DMS153 treated with DMSO at 0.1 percent for 48 hours (cell line): ENCODE data around the gene PDE8B.

ENCODE experiments used
- DNase-seq: peaks from one replicate; lab custom pipeline; 2025; ENCODE audit not compliant: unreplicated experiment; lab: John Stamatoyannopoulos, UW

The PDE8B gene

DNA sequence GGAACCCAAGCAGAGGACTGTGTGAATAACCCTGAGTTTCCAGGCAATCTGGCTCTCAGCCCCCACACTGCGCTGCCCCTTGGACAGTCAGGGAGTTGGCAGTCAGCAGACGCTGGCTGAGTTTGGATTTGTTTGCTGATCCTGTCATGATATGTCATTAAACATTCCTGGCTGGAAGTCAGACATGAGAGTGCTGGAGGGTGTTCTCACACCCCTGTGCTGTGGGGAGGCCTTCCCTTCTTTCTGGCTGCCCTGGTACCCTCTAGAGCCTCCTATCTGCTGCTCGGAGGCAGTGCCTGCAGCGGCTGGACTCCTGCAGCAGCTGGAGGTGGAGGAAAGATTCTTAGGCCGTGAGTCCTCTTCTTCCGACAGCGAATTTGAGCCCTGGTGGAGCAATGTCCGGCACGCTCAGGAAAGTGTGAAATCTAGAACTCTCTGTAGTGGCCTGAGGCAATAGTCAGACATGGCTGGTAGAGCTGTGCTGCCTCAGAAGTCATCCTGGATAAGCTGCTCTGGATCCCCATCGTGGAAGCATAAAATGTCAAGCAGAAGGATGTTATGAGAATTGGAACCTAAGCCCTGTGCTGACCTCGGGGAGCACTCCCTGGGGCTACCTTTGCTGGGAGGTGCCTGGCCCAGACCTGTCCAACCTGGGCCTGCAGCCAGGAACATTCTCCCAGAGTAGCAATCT, 72.0 kb downstream of the PDE8B start:
- DNase-seq: no peak

DNA sequence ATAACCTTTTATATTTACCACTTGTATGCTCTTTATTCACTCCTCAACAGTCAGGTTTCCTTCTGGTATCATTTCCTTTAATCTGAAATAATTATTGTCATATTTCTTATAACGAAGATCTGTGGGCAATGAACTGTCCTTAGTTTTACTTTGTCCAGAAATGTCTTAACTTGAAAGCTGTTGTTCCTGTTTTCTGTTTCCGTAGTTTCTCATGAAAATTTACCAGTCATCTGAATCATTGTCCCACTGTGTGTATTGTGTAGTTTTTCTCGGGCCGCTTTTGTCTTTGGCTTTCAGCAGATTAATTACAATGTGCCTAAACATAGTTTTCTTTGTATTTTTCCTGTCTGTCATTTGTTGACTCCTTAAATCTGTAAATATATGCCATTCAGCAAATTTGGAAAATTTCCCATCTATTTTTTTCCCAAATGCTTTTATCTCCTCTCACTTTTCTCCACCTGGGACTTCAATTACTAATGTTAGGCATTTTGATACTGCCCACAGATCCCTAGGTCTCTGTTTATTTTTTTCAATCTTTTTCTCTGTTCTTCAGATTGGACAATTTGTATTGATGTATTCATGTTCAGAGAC, 74.9 kb downstream of the PDE8B start:
- no peak for DNase-seq

DNA sequence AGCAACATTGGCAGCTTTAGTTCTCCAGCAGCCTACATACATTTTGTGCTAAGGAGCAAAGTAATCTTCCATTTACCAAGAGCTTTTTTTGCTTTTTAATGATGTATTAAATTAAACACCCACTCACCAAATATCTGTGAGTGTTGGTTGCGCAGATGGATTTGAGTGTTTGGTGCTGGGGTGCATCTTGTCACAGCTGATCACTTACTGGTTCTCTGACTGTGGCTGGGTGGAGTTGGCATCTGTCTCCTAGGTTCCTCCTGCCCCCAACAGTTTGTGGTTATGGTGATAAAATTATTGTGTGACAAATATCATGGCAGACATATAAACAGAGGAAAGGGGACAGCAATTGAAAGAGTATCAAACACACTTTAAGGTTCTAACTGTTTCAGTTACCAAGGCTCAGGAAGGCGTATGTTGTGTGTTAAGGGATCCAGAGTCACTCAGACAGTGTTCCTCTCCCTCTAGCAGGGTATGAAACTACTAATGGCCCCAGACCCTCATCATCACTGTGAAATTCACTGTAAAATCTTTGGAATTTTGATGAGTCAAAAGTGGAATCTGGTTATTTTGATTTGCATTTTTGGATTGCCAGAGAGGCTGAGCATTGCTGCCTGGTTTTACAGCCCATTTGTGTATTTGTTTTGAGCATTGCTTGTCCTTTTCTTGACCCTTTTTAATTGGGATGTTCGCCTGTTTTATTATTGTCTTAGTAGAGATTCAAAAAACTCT, 81.7 kb downstream of the PDE8B start:
- no peak for DNase-seq

DNA sequence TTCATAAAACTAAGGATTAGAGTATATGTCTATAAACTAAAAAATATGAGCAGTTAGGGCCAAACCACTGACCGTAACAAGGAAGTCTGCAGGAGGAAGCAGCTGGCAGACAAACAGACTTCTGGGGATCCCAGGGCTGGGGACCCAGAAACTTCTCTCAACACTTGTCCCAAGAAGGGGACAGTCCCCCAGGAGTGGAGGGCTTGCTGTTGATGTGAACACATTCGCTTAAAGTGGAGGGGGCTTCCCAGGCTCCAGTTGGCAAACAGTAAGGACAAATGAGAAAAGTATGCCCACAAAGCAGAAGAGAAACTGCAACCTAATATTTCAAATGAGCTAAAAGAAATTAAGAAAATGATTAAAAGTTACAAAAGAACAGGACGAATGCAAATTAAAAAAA, 83.7 kb downstream of the PDE8B start:
- DNase-seq: no peak

DNA sequence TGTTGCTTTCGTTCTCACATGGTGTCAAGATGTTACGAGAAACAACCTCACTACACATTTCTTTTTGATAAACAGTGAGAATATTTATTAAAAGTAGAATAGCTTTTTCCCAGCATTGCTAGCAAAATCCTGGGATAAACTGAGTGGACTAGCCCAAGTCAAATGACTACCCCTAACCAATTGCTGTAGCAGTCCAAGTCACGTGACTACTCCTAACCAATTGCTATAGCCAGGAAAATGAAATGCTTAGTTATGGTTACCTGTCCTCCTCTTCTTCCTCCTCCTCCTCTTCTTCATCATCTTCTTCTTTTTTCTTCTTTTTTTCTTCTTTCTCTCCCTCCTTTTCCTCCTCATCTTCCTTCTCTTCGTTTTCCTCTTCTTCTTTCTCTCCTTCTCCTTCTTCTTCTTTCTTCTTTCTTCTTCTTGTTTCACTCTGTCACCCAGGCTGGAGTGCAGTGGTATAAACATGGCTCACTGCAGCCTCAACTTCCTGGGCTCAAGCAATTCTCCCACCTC, 85.4 kb downstream of the PDE8B start:
- DNase-seq: no peak

DNA sequence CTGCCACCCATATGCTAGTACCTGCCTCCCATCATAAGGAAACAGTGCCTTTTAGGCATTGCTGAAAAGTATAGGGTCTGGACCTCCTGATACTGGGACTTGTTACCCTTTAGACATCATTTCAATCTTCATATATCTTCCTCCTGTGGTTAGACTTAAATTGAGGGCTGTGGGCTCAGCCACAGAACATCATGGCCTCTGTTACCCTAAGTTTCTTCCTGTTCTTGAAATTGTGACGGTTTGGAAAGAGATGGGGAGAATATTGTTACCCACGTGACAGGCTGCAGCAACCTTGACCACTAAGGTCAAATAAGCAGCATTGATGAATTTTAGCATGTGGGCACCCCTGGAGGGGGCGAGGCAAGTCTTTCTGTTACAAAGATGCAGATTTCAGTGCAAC, 87.7 kb downstream of the PDE8B start:
- DNase-seq: no peak

DNA sequence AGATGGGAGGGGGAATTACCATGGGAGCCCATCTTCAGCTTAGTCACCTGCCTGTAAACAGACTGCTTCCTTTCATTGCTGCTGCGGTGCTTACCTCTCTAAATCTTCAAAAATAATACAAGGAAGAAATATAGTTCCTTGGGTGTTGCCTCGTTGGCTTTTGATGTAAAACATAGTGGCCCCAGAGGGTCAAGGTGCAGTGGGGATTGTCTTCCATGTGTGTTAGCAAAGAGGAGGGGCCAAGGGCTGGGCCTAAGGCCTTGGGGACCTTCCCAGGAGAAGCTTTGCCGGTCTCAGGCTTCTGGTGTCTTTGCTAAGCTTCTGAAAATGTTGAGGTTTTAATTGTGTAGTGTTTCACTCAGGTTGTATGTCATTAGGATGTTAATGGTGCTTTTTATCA, 90.0 kb downstream of the PDE8B start:
- no peak for DNase-seq

DNA sequence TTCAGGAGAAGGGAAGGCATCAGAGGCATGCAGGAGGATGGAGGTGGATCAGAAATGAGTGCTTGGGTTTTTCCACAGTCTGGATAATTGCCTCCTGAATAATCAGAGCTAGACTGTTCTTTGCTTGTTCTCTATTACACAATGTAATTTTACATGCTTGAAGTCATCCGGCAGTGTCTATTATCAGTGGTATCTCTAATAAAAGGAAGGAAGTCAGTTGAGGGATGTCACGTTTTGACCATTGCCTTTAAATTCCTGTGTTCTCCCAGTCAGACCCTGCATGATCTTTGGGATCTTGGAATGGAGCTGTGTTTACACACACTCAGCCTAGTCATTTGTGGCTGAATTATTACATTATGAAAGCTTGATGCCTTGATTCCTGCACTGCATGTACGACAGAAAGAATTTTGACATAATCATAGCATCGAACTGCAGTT, 91.0 kb downstream of the PDE8B start:
- DNase-seq: no peak

DNA sequence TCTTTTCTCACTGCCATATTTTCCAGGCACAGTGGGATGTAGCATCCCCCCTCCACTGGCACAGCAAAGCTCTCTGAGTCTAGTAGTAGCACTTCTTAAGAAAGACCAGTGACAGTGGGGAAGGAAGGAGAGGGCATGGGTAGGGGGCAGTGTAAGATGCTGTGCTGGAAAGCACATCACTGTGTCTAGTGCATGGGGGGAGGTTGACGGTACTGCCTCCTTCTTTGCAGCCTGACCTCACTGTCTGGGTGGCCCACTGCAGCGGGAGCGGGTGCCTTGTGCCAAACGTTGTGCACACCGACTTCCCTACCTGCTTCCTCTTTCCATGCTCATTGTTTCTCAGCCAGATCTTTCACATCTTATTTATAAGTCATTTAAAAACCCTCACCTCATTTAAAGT, 91.8 kb downstream of the PDE8B start:
- no peak for DNase-seq

DNA sequence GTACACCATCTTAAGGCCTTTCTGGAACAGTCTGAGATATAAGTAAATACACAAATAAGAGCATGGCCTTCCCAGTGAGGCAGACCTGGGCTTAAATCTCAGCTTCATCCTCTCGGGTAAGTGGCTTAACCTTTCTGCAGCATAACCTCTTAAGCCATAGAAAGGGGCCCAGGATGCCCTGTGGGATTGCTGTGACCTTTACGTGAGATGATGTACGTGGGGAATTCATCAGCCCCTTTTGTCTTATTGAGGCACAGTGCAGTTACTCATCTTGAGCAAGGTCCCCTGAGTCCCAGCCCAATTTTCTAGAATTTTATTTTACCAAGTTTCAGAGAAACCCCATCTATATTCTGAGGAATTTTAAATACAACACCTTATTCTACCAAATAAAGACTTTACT, 92.2 kb downstream of the PDE8B start:
- DNase-seq: no peak

DNA sequence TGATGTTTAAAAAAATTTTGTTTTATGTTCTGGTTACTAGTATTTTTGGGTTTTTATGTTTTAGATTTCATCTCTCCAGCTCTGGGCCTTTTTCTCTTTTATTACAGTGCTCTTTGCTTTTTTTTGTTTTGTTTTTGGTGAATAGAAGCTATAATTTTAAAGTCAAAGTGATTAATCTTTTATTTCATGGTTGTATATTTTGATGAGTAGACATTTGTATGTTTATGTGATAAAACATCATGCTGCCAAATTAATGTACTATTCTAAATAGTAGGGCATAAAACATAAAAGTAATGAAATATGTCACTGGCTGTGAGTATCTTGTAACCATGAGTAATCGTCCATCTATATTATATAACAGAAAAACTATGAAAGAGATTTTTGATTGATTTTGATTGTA, 93.9 kb downstream of the PDE8B start:
- DNase-seq: no peak

DNA sequence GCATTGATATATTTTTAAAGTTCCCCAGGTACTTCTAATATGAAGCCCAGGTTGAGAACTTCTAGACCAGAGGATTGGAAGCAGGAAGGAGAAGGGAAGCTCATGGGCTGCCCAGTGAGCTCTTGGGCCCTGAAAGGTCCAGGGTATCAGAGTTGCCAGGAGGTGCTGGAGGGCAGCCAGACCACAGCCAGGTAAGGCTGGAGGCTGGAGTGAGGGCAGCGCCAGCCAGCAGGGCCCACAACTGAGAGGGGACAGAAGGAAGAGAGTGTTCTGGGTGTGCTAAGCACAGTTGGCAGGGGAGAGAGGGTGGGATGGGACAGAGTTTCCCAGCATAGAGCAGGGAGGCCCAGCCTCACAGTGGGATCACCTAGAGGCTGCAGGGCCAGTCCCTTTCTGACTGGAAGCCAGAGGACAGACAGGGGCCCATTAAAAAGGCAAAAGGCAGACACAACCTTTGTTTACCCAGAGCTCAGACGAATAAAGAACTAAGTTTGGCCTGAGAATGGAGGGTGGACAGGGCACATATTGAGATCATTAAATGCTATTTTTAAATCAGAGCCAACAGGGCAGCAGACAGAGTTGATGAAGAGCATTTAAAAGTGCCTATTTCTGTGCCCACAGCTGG, 94.9 kb downstream of the PDE8B start:
- no peak for DNase-seq

DNA sequence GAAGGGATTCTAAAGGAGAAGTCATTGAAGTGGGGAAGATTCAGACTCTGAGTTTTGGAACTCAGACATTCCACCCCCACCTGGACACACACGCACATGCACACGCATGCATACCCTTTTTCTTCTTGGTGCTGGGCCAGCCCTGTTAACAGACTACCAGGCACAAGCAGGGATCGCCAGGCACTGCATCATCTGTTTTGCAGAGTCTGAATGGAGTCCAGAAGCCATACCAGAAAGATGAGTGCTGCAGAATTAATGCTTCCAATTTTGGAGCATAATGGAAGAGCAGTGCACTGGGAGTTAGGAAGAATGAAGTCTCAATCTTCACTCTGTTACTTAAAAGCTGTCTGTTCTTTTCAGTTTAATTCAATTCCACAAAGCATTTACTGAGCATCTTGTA, 95.5 kb downstream of the PDE8B start:
- DNase-seq: no peak

DNA sequence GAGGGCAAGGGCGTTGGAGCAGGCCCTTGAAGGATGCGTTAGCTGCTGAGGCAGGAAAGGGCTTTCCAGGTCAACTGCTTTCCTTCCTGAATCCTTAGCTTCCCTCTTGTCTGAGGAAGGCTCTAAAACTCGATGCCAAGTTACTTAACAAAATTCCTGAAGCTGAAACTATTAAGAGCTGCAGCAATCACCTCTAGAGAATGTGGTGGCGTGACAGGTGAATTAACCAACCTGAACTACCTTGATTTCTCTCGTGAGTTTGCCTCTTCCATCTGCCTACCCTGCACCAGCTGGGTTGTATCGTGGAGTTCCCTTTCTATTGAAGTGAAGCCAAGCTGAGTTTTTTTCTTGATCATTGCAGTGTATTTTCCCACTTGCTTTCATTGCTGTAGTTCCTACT, 96.1 kb downstream of the PDE8B start:
- DNase-seq: no peak

DNA sequence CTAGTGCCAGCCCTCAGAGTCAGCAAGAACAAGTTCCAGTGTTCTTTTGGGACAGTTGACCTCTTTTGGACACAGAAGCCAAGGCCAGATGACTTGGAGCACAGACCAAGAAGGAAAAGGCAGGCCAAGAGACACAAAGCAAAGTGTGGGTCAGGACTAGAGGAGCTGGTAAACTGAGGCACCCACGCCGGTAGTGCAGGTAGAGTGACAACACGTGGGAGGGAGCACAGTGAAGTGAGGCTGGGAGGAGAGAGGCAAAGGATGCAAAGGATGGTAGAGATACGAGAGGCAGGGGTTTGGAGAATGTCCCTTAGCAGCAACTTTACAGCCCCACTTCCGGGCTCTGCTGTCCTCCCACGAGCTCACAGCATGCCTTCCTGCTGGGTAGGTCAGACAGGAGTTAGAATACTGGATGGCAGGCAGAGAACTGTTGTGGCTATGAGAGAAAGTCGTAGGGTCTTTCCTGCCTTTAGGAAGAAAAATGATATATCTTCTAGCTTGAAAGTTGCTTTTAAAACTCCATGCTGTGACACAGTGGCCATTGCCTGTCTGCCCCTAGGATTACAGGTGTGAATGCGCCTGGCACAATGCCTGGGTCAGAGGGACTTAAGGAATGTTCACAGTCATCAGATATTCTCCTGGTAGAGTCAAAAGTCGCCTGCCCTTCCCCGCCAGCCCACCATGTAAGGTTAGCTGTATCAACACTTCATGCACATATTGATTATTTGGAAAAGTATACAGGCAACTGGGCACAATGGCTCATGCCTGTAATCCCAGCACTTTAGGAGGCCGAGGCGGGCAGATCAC, 97.9 kb downstream of the PDE8B start:
- DNase-seq: no peak

DNA sequence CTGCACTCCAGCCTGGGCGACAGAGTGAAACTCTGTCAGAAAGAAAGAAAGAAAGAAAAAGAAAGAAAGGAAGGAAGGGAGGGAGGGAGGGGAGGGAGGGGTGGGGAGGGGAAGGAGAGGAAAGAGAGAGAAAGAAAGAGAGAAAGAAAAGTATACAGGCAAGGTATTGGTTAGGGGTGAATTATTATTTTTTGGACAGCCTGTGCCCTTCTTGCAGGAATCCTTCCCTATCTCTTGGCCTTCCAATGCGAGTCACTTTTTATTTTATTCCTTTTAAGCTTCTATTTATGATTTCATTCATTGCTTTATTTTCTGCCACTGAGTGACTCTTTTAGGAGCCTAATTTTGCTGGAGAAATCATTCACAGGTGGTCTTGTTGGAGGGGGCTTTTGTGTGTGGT, 98.7 kb downstream of the PDE8B start:
- DNase-seq: no peak

DNA sequence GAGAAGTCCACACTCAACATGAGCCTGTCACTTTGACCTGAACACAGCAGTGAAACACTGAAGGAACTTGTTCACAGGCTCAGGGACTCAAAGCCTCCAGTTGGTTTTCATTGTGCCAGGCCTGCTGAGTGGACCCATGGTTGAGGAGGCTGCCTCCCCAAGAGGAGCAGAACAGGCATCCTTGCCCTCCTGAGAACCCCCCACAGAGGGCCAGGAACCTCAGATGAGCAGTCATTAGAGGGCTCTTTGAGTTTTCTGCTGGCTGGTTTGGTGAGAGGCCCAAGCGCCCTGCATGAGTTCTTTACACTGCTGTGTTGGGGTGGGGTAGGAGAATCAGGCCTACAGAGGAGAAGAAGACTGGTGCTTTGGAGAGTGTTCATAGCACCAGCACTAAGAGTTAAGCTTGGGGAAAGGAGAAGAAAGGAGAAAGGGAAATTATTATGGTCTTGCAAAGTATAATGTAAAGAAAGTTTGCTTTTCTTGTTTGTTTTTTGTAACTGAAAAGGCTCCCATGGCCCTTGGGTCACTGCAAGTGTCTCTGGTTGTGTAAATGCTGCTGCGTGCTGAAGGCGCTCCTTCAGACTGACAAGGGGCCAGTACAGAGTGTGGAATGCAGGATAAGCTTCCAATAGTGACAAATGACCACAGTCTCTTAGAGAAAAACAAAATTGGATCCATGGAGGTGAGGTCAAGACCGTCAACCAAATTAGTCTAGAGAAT, 100.2 kb downstream of the PDE8B start:
- no peak for DNase-seq

DNA sequence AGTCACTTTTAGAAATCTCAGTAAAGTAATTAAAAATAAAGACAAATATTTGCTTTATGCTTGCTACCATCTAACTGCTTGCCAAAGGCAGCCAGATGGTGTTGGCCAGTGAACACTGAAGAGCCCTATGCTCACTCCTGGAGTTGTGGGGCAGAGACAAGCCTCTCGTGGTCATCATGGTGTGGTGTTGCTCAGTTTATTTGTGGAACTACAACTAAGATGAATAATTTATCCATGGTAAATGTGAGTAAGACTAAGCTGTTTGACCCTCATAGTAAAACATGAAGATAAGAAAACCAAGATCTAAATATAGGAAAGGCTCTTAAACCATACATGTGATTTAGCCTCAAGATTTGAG, 100.7 kb downstream of the PDE8B start:
- DNase-seq: no peak

DNA sequence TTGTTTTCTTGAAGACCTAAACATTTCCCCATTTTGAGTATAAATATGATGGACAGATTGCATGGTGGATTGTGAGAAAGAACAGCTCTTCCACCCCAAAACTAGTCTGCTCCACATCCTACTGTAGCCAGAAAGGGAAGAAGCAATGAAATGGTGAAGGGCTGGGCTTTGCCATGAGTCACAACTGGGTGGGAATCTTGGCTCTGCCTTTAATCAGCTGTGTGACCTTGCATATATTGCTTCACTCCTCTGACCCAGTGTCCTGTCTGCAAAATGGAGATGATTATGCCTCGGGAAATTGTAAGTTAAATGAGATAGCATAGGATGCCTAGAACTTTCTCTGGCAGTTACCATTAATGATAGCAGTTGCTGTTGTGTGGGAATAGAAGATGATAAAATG, 101.9 kb downstream of the PDE8B start:
- DNase-seq: no peak

DNA sequence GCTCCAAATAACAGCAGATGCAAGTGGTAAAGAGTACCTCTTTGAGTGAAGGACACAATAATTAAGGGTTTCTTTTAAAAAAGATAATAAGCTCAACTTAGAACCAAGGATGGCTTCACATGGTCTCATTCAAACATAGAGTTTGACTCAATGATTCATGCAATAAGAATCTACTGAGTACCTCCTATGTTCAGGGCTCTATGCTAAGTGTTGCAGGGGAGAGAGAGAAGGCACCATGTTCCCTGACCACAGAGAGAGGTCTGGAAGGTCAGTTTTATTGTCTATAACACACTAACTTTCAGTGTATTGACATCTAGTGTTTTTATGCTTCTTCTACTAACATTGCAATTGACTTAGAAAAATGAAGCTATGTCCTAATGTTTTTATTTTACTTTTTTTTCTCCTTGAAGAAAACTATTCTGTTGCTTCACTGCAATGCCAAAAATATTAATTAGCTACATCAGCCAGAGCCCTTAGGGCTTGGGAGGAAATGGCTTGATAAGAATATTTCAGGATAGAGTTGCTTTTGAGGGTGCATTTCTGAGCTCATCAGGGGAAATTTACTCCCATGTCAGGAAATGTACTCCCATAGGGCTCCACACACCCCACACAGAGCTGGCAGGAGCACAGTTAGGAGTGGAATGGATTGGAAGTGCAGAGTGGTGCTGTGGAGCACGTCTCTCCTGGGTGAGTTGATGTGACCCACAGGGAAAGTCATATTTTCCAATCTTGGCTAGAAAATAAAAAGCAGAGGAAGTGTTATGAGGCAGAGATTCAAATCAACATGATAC, 106.6 kb downstream of the PDE8B start:
- no peak for DNase-seq
